NCI-H2196 treated with DMSO at 0.1 percent for 48 hours (cell line): ENCODE results near the gene DPY30.
"Not testable (repeated sequence)": the region's sequence is repeated elsewhere in the genome, so short reads cannot be mapped to it uniquely, and the experiment has no call there.

Experiments used
- DNase-seq: peaks from one replicate; lab custom pipeline; 2025; ENCODE audit not compliant: unreplicated experiment; lab: John Stamatoyannopoulos, UW

The DPY30 gene

GRCh38 chr2:32039447-32040219 lies at the start of gene DPY30:
Gene DPY30 (minus strand): TSS chr2:32039805. CDS start chr2:32039456, 349 bp downstream.
- peak; percentile 86 for DNase-seq

DNA sequence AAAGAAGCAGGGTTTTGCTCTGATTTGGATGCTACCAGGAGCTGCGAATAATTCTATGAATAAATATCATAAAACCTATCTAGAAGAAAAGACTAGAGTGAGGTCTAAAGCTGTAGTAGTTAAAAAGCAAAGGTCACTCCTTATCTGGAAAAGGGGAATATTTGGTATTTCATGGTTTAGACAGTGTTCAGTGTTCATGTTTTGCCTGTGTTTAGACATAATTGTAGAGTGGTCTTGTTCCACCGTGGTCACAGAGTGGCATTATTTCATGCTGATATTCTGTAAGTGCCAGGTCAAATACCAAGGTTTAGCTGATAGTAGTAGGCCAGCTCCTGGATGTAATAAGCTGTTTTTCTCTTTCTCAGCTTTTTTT lies 34.5 kb upstream of the DPY30 start:
- DNase-seq: no peak

- DNase-seq: no peak
Measured at GRCh38 chr2:32067549-32067948, 27.9 kb upstream of the DPY30 start.

DNA sequence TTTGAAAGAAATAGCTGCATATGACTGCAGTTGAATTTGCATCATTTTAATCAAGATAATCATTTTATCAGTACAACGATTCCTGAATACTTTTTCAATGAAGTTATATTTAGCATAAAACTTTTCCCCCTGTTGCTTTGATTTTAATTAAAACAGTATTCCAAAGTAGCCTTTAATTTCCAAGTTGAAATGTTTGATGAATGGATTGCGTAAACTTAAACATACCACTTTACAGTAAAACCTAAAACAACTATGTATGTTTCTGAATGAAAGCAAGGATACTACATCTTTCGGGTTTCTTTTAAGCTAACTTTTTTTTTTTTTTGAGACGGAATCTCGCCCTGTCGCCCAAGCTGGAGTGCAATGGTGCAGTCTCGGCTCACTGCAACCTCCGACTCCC lies 25.1 kb upstream of the DPY30 start:
- DNase-seq: no peak

- DNase-seq: peak; percentile 35
Measured at GRCh38 chr2:32064021-32064601, 24.5 kb upstream of the DPY30 start.

DNA sequence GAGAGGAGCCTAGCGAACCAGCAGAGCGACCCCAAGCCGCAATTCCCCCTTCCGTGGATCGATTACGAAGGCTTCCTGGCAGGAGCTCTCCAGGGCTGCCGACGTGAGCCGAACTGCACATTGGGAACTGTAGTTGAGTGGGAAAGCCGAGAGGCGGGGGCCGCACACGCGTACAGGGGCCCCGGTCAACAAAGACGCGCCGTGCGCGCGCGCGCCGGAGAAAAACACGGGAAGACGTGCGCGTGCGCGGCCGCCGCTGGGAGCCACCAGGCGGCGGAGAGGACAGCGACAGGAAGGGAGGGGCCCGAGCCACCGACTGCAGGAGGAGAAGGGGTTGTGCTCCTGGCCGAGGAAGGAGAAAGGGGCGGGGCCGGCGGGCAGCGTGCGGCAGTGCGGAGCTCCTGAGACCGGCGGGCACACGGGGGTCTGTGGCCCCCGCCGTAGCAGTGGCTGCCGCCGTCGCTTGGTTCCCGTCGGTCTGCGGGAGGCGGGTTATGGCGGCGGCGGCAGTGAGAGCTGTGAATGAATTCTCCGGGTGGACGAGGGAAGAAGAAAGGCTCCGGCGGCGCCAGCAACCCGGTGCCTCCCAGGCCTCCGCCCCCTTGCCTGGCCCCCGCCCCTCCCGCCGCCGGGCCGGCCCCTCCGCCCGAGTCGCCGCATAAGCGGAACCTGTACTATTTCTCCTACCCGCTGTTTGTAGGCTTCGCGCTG lies 23.9 kb upstream of the DPY30 start, which contains the start of gene SPAST:
SPAST (plus strand) TSS at position 247 of the 711 bp plus-strand sequence; CDS start at position 523, 276 bp downstream.
- peak; percentile 94 for DNase-seq

GRCh38 chr2:32061973-32062861 lies 22.6 kb upstream of the DPY30 start:
- DNase-seq: peak; percentile 25

DNA sequence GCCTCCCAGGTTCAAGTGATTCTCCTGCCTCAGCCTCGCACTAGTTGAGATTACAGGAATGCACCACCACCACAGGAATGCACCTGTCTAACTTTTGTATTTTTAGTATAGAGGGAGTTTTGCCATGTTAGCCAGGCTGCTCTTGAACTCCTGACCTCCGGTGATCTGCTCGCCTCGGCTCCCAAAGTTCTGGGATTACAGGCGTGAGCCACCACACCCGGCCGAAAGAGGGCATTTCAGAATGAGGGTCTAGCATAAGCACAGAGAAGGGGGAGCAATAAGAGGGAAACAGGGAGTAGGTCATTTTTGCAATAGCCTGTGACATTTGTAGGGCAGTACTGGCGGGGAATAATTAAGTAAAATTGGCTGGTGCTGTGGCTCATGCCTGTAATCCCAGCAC lies 21.8 kb upstream of the DPY30 start:
- DNase-seq: no peak

GRCh38 chr2:32060266-32060665 lies 20.7 kb upstream of the DPY30 start:
- DNase-seq: no peak

DNA sequence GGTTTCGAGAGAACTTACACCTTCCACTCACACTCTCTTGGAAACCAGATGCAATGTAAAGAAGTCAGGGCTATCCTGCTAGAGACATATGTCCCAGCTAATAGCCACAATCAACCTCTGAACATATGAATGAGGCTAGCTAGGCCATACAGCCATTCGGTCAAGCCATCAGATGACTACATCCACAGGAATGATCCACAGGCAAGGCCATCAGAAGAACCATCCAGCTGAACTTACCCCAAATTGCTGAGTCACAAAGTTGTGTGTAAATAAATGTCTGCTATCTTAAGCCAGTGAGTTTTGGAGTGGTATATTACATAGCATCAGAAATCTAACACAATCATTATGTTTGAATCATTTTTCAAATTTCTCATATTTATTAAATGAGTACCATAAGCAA lies 18.5 kb upstream of the DPY30 start:
- no peak for DNase-seq

GRCh38 chr2:32054583-32054982 lies 15.0 kb upstream of the DPY30 start:
- DNase-seq: not testable (repeated sequence)

GRCh38 chr2:32051836-32052439 lies 12.3 kb upstream of the DPY30 start:
- no peak for DNase-seq

DNA sequence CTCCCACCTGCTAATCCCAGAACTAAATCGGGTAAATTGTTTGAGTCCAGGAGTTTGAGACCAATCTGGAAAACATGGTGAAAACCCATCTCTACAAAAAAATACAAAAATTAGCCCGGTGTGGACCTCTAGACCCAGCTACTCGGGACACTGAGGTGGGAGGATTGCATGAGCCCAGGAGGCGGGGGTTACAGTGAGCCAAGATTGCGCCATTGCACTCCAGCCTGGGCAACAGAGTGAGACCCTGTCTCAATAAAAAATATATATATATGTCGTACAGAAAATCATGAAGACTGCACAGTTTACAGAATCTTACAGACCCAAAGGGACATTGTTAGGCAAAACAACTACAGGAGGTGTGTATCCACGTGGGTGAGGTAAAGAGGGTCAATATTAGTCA lies 4.0 kb upstream of the DPY30 start:
- no peak for DNase-seq

- DNase-seq: not testable (repeated sequence)
Measured at GRCh38 chr2:32034198-32034887, 5.3 kb downstream of the DPY30 start.

DNA sequence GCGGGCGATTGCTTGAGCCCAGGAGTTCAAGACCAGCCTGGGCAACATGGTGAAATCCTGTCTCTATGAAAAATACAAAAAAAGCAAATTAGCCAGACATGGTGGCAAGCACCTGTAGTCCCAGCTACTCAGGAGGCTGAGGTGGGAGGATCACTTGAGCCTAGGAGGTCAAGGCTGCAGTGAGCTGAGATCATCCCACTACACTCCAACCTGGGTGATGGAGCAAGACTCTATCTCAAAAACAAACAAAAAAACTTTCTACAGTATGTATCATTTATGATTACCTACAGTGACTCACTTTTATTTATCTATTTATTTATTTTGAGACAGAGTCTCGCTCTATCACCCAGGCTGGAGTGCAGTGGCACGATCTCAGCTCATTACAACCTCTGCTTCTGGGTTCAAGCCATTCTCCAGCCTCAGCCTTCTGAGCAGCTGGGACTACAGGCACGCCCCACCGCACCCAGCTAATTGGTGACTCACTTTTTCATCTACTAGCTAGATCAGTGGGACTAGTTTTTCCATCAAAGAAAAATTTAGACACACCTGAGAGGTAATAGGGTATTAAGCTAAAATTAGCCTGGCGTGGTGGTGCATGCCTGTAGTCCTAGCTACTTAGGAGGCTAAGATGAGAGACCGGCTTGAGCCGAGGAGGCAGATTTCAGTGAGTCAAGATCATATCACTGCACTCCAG lies 20.7 kb downstream of the DPY30 start:
- not testable (repeated sequence) for DNase-seq

GRCh38 chr2:32012872-32013271 lies 26.7 kb downstream of the DPY30 start:
- DNase-seq: no peak

DNA sequence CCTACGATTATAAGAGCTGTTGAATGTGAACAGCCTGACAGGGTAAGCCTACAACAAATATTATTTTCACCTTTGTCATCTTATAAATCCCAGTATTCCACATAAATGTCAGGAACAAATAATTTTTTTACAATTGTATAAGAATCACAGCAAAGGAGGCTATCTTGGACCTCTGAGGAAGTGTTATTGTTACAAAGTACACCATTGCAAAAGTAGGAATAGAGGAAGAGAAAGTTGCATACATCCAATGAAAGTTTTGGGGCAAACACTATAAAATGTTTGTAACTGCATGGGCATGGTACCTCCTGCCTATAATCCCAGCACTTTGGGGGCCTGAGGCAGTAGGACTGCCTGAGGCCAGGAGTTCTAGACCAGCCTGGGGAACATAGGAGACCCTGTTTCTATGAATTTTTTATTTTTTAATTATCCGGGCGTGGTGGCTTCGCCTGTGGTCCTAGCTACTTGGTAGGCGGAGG lies 28.1 kb downstream of the DPY30 start:
- no peak for DNase-seq

- DNase-seq: peak; percentile 89
Measured at GRCh38 chr2:32010670-32011484, 28.7 kb downstream of the DPY30 start, which contains the start of gene MEMO1. Gene MEMO1 (minus strand): TSS chr2:32011008. CDS start chr2:32010247, 761 bp downstream.
